Neural cell (in vitro differentiated cells): ENCODE results near the gene PTPRD.

Experiments used
- CTCF ChIP-seq: fragments of 450-650 bp; IDR thresholded peaks from 2 replicates; pipeline ENCODE4 v1.5.1; 2014; ENCODE audit warnings: antibody characterized with exemption, mild to moderate bottlenecking, moderate library complexity; ENCODE audit not compliant: poor library complexity, severe bottlenecking
- EZH2 ChIP-seq: fragments of 200-600, 300-800 bp; shearing (Covaris generic), sonication (generic); IDR thresholded peaks from 2 replicates; pipeline ENCODE4 v1.6.1; 2014; ENCODE audit warnings: antibody characterized with exemption, low read length, borderline replicate concordance, mild to moderate bottlenecking; ENCODE audit not compliant: insufficient read depth, poor library complexity, severe bottlenecking
- POLR2AphosphoS5 ChIP-seq: IDR thresholded peaks from 2 replicates; pipeline ENCODE4 v1.6.1; 2012
- RAD21 ChIP-seq: fragments of 450-650 bp; conservative IDR thresholded peaks from 2 replicates; pipeline ENCODE4 v1.6.1; 2014; ENCODE audit warnings: antibody characterized with exemption, mild to moderate bottlenecking, moderate library complexity
- REST ChIP-seq: IDR thresholded peaks from 2 replicates; pipeline ENCODE4 v1.6.1; 2012; ENCODE audit warnings: borderline replicate concordance
- SMC3 ChIP-seq: fragments of 450-650 bp; conservative IDR thresholded peaks from 2 replicates; pipeline ENCODE4 v1.6.1; 2014; ENCODE audit warnings: antibody characterized with exemption, mild to moderate bottlenecking, moderate library complexity; ENCODE audit not compliant: poor library complexity
- TAF1 ChIP-seq: IDR thresholded peaks from 2 replicates; pipeline ENCODE4 v1.6.1; 2012; ENCODE audit warnings: low read depth

- TF ChIP-seq EZH2: no peak
- no peak for TF ChIP-seq CTCF
- TF ChIP-seq TAF1: no peak
- no peak for TF ChIP-seq RAD21
- TF ChIP-seq POLR2AphosphoS5: no peak
- no peak for TF ChIP-seq REST
- TF ChIP-seq SMC3: no peak
These were observed 89.6 kb downstream of the PTPRD start for GRCh38 chr9:10523164-10523563.
